Measurements from ENCODE around the gene CHRNA7.

The CHRNA7 gene

GRCh38 chr15:32029862-32030781, at the start of gene CHRNA7:
TSS of gene CHRNA7 (plus strand) at chr15:32030515. CDS start at chr15:32030595, 80 bp downstream.
- no peaks in the 10 kb centered on the region for H3K9me3 Mint-ChIP-seq
- peaks cover 59% of the 10 kb centered on the region for H3K27me3 Mint-ChIP-seq
- intact Hi-C loops (cut with micrococcal nuclease), result no loop called here

DNA sequence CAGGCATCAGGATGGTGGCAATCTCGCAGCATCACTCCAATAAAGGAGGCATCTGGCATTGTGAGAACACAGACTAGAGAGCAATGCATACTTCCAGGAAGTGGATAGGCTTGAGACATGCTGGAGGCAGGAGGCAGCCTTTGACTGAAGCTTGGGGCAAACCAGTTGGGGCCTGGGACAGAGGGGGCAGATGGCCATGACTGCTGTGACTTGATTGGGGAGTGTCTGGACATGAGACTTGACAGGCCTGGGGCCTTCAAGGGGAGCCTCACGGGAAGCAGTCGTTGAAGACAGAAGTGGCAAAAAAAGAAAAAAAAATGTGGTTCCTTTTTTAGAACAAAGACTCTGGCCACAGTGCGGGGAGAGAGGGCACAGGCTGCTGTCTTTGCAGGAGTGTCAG, 44.7 kb upstream of the CHRNA7 start:
- intact Hi-C loops (cut with micrococcal nuclease), result no loop called here
- Mint-ChIP-seq H3K36me3 (ENCODE audit: low read depth) (no peaks in the 10 kb centered on the region), H3K27ac (no peak overlapping the region), H3K27me3 (no peaks in the 10 kb centered on the region), H3K4me3 (no peak overlapping the region), H3K9me3 (no peaks in the 10 kb centered on the region), H3K4me1 (ENCODE audit: low read depth) (peaks cover 7% of the 10 kb centered on the region)

More at GRCh38 chr15:32029862-32030781, at the start of gene CHRNA7:
- Mint-ChIP-seq H3K4me1 (ENCODE audit: low read depth) (peaks cover 18% of the 10 kb centered on the region), H3K36me3 (ENCODE audit: low read depth) (no peaks in the 10 kb centered on the region), H3K27ac (no peak within 1 kb of the TSS), H3K4me3 (peak within 1 kb of the TSS; percentile 68)

DNA sequence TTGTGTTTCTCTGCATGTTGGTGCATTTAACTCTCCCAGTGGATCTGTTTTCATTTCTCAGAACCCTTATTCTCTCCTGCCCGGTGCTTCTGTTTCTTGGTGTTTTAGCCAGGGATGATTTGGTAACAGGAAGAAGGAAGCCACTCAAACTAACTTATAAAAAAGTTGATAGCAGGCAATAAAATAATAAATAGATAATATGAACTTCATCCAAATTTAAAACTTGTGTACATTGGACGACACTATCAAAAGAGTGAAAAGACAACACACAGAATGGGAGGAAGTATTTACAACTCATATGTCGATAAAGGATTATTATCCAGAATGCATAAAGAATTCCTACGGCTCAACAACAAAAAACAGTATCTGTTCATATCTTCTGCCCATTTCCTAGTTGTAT, 37.3 kb upstream of the CHRNA7 start:
- no peaks in the 10 kb centered on the region for H3K4me1 Mint-ChIP-seq (ENCODE audit: low read depth)
- no peaks in the 10 kb centered on the region for H3K9me3 Mint-ChIP-seq
- no peaks in the 10 kb centered on the region for H3K27me3 Mint-ChIP-seq
- no peak overlapping the region for H3K27ac Mint-ChIP-seq
- H3K4me3 Mint-ChIP-seq, result no peak overlapping the region
- intact Hi-C loops (cut with micrococcal nuclease), result no loop called here
- H3K36me3 Mint-ChIP-seq (ENCODE audit: low read depth), result no peaks in the 10 kb centered on the region

GRCh38 chr15:31997711-31998110, 32.6 kb upstream of the CHRNA7 start:
- H3K4me3 Mint-ChIP-seq, result no peak overlapping the region
- no peaks in the 10 kb centered on the region for H3K36me3 Mint-ChIP-seq (ENCODE audit: low read depth)
- no peaks in the 10 kb centered on the region for H3K27me3 Mint-ChIP-seq
- H3K4me1 Mint-ChIP-seq (ENCODE audit: low read depth), result no peaks in the 10 kb centered on the region
- H3K27ac Mint-ChIP-seq, result no peak overlapping the region
- H3K9me3 Mint-ChIP-seq, result no peaks in the 10 kb centered on the region
- intact Hi-C loops (cut with micrococcal nuclease), result no loop called here

DNA sequence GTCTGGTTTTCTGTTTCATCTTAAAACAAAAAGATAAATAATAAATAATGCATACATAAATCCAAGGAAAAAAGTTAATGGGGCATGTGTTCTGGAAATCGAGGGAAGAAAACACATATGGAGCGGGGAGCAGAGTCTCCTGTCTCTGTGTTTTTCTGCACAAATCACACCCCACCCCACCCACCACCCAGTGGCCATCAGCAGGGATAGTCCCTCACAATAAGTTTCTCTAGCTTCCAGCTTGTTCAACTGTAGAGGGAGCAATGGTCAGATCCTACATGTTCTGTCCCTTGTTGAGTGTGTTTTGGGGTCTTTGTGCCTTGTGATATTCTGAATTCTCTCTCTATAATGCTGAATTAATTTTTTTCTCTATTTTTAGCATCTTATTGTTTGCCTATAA, 26.8 kb upstream of the CHRNA7 start:
- intact Hi-C loops (cut with micrococcal nuclease), result no loop called here
- no peaks in the 10 kb centered on the region for H3K36me3 Mint-ChIP-seq (ENCODE audit: low read depth)
- no peak overlapping the region for H3K4me3 Mint-ChIP-seq
- no peaks in the 10 kb centered on the region for H3K9me3 Mint-ChIP-seq
- H3K27me3 Mint-ChIP-seq, result no peaks in the 10 kb centered on the region
- H3K4me1 Mint-ChIP-seq (ENCODE audit: low read depth), result no peaks in the 10 kb centered on the region
- no peak overlapping the region for H3K27ac Mint-ChIP-seq

DNA sequence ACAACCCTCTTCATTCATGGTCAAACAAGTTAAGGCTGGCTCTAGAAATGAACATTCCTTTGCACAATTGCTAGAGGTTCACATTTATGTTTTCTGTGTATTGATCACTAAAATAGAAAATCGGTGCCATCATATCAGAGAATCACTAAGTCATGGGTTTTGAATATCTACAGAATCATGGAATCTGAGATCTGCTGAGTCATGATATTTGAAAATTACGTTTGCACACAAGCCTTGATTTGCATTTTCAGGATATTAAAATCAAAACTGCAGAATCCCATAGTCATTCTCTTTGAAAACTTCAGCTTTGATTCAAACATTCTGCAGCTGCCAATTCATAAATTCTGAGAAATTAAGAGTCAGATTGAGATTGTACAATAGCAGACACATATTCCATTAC, 26.1 kb upstream of the CHRNA7 start:
- Mint-ChIP-seq H3K27me3 (no peaks in the 10 kb centered on the region), H3K9me3 (no peaks in the 10 kb centered on the region), H3K36me3 (ENCODE audit: low read depth) (no peaks in the 10 kb centered on the region), H3K4me1 (ENCODE audit: low read depth) (no peaks in the 10 kb centered on the region), H3K27ac (no peak overlapping the region), H3K4me3 (no peak overlapping the region)
- intact Hi-C loops (cut with micrococcal nuclease), result no loop called here

- Mint-ChIP-seq H3K4me3 (no peak overlapping the region), H3K4me1 (ENCODE audit: low read depth) (no peaks in the 10 kb centered on the region), H3K9me3 (no peaks in the 10 kb centered on the region), H3K36me3 (ENCODE audit: low read depth) (no peaks in the 10 kb centered on the region), H3K27me3 (no peaks in the 10 kb centered on the region), H3K27ac (no peak overlapping the region)
- intact Hi-C loops (cut with micrococcal nuclease), result no loop called here
Observed at GRCh38 chr15:32007355-32007960, 22.9 kb upstream of the CHRNA7 start.

GRCh38 chr15:32014953-32015352, 15.4 kb upstream of the CHRNA7 start:
- Mint-ChIP-seq H3K27ac (no peak overlapping the region), H3K4me3 (no peak overlapping the region), H3K4me1 (ENCODE audit: low read depth) (no peaks in the 10 kb centered on the region), H3K27me3 (no peaks in the 10 kb centered on the region), H3K36me3 (ENCODE audit: low read depth) (no peaks in the 10 kb centered on the region), H3K9me3 (peaks cover 8% of the 10 kb centered on the region)
- intact Hi-C loops (cut with micrococcal nuclease), result no loop called here

- Mint-ChIP-seq H3K27ac (no peak overlapping the region), H3K36me3 (ENCODE audit: low read depth) (no peaks in the 10 kb centered on the region), H3K27me3 (peaks cover 2% of the 10 kb centered on the region), H3K9me3 (no peaks in the 10 kb centered on the region), H3K4me1 (ENCODE audit: low read depth) (no peaks in the 10 kb centered on the region), H3K4me3 (no peak overlapping the region)
- intact Hi-C loops (cut with micrococcal nuclease), result no loop called here
Observed at GRCh38 chr15:32020156-32020555, 10.2 kb upstream of the CHRNA7 start.

GRCh38 chr15:32028921-32029320, 1.4 kb upstream of the CHRNA7 start:
- Mint-ChIP-seq H3K9me3 (no peaks in the 10 kb centered on the region), H3K4me3 (no peak overlapping the region), H3K27ac (no peak overlapping the region), H3K36me3 (ENCODE audit: low read depth) (no peaks in the 10 kb centered on the region), H3K4me1 (ENCODE audit: low read depth) (peaks cover 18% of the 10 kb centered on the region), H3K27me3 (peaks cover 59% of the 10 kb centered on the region)
- intact Hi-C loops (cut with micrococcal nuclease), result no loop called here

GRCh38 chr15:32029409-32029861, 880 bp upstream of the CHRNA7 start:
- H3K27me3 Mint-ChIP-seq, result peaks cover 57% of the 10 kb centered on the region
- intact Hi-C loops (cut with micrococcal nuclease), result no loop called here
- no peaks in the 10 kb centered on the region for H3K9me3 Mint-ChIP-seq
- H3K27ac Mint-ChIP-seq, result no peak overlapping the region
- peaks cover 18% of the 10 kb centered on the region for H3K4me1 Mint-ChIP-seq (ENCODE audit: low read depth)
- H3K36me3 Mint-ChIP-seq (ENCODE audit: low read depth), result no peaks in the 10 kb centered on the region
- no peak overlapping the region for H3K4me3 Mint-ChIP-seq

DNA sequence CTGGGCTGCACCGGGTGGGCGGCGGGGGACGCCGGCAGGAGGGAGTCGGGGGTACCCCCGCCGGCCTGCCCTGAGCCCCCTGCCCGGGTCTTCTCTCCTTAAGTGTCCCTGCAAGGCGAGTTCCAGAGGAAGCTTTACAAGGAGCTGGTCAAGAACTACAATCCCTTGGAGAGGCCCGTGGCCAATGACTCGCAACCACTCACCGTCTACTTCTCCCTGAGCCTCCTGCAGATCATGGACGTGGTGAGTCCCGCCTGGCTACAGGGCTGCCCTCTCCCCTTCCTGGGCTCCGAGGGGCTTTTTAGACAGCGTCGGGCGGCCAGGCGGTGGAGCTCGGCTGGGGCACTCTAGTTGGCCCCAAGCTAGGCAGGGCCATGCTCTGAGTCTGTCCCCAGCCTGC, 480 bp downstream of the CHRNA7 start:
- Mint-ChIP-seq H3K4me3 (peak overlapping the region; percentile 18), H3K36me3 (ENCODE audit: low read depth) (no peaks in the 10 kb centered on the region), H3K4me1 (ENCODE audit: low read depth) (peaks cover 18% of the 10 kb centered on the region), H3K27ac (no peak overlapping the region), H3K9me3 (no peaks in the 10 kb centered on the region), H3K27me3 (peaks cover 56% of the 10 kb centered on the region)
- intact Hi-C loops (cut with micrococcal nuclease), result no loop called here

DNA sequence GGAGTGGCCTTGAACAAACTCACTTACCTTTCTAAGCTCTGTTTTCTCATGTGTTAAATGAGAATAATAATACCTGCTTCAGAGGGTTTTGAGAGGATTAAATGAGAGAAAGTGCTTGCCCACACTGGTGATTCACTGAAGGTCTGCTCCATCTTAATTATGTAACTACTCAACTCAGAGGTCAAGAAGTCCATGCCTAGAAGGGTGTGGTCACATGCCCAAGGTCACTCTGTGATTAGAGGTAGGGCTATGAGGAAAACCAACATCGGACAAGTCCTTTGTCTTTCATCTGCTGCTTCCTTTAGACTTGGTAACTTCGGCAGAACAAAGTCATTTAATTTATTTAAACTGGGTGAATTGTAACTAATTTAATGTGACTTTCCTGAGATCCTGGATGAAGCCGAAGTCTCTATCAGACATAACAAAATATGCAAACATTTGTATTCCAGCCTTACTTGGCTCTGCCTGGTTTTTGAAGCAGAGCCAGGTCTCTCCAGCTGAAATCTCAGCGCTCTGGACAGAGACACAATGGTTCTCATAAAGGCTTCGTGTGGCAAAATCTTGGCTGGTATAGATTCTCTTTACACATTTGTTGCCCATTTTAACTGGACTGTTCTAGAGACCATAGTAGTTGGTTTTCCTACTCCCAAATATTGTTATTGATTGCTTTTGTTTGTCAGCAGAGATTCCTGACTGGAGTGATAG, 3.0 kb downstream of the CHRNA7 start:
- Mint-ChIP-seq H3K27me3 (peaks cover 44% of the 10 kb centered on the region), H3K4me1 (ENCODE audit: low read depth) (peaks cover 18% of the 10 kb centered on the region), H3K9me3 (no peaks in the 10 kb centered on the region), H3K36me3 (ENCODE audit: low read depth) (no peaks in the 10 kb centered on the region), H3K27ac (no peak overlapping the region), H3K4me3 (no peak overlapping the region)
- intact Hi-C loops (cut with micrococcal nuclease), result no loop called here

GRCh38 chr15:32034106-32034505, 3.8 kb downstream of the CHRNA7 start:
- peaks cover 16% of the 10 kb centered on the region for H3K4me1 Mint-ChIP-seq (ENCODE audit: low read depth)

More at GRCh38 chr15:32034106-32034505, 3.8 kb downstream of the CHRNA7 start:
- Mint-ChIP-seq H3K27me3 (peaks cover 36% of the 10 kb centered on the region), H3K9me3 (no peaks in the 10 kb centered on the region), H3K27ac (no peak overlapping the region), H3K36me3 (ENCODE audit: low read depth) (no peaks in the 10 kb centered on the region), H3K4me3 (no peak overlapping the region)
- intact Hi-C loops (cut with micrococcal nuclease), result no loop called here
